GM12878 (cell line): ENCODE measurements around the gene PSMC3IP. TPM values are rescaled to one million over a fixed set of nuclear protein-coding genes. Genes with fewer than 3 reads are reported as not detected.

ENCODE experiments used
- ATAC-seq: fragments of 200-7000 bp; cut with Tn5 transposase; 3 replicates; pipeline ENCODE4 v1.9.1; 2020; ENCODE audit warnings: mild to moderate bottlenecking, moderate library complexity
- BruUV-seq: library from RNA; stranded (reverse); fragments of 400-500 nt; replicated peaks from 2 replicates; lab custom pipeline; 2021; lab: Mats Ljungman, UMichigan
- CTCF ChIA-PET: fragments of 300-600 bp; sonication (Branson Sonifier 250); formaldehyde crosslinking; extraction: SDS; loops from one replicate; lab custom pipeline; 2021; ENCODE audit warnings: inconsistent platforms; lab: Yijun Ruan, JAX
- POLR2A ChIA-PET: fragments of 350-600 bp; formaldehyde crosslinking; extraction: SDS; loops from one replicate; lab custom pipeline; 2021; ENCODE audit warnings: inconsistent platforms; lab: Charles Lee
- RAD21 ChIA-PET: fragments of 300-600 bp; sonication (Branson Sonifier 250); formaldehyde crosslinking; loops from one replicate; lab custom pipeline; 2023; ENCODE audit warnings: antibody characterized with exemption; ENCODE audit not compliant: unreplicated experiment; lab: Charles Lee
- SMC1A ChIA-PET: fragments of 300-600 bp; sonication (Branson Sonifier 250); formaldehyde crosslinking; loops from one replicate; lab custom pipeline; 2023; ENCODE audit not compliant: unreplicated experiment, uncharacterized antibody; lab: Charles Lee
- DNase-seq: peaks from one replicate; pipeline ENCODE4 v3.0.0-alpha.2; 2011; ENCODE audit warnings: low read depth, low spot score
- FAIRE-seq: peaks from 3 replicates; lab custom pipeline; 2011; peaks lifted over from hg19 to GRCh38; lab: Jason Lieb, UNC
- H2AFZ ChIP-seq: 2 replicates; pipeline ENCODE4 v1.6.0; 2011; ENCODE audit warnings: low read depth, low read length, control low read depth; ENCODE audit not compliant: control insufficient read depth
- H3K27ac ChIP-seq: 2 replicates; pipeline ENCODE4 v1.5.1; 2011; ENCODE audit warnings: control low read depth; ENCODE audit not compliant: control insufficient read depth, insufficient read depth
- H3K27me3 ChIP-seq, 2 experiments: replicated peaks in 1 of 2; 2 replicates each; pipeline versions ENCODE4 v1.6.0 to v1.6.1; 2011; ENCODE audit warnings: low read length in 1 of 2; ENCODE audit not compliant: control insufficient read depth in 2 of 2, insufficient read depth in 2 of 2
- H3K36me3 ChIP-seq, 2 experiments: 2 replicates each; pipeline ENCODE4 v1.5.1; 2011; ENCODE audit warnings: low read length in 1 of 2; ENCODE audit not compliant: control insufficient read depth in 2 of 2, insufficient read depth in 2 of 2
- H3K4me1 ChIP-seq: 2 replicates; pipeline ENCODE4 v1.6.1; 2011; ENCODE audit warnings: mild to moderate bottlenecking, low read length, moderate library complexity, mixed read lengths; ENCODE audit not compliant: control insufficient read depth, insufficient read depth
- H3K4me2 ChIP-seq: 2 replicates; pipeline ENCODE4 v1.6.0; 2011; ENCODE audit warnings: control low read depth; ENCODE audit not compliant: control insufficient read depth, insufficient read depth
- H3K4me3 ChIP-seq: fragments of 200-600 bp; sonication (generic); 2 replicates; pipeline ENCODE4 v1.5.1; 2016
- H3K79me2 ChIP-seq: 2 replicates; pipeline ENCODE4 v1.6.0; 2011; ENCODE audit warnings: low read length; ENCODE audit not compliant: control insufficient read depth, insufficient read depth
- H3K9ac ChIP-seq: 2 replicates; pipeline ENCODE4 v1.8.0; 2011; ENCODE audit warnings: low read length, control low read depth, mixed read lengths; ENCODE audit not compliant: control insufficient read depth, insufficient read depth
- H3K9me3 ChIP-seq: replicated peaks from 3 replicates; pipeline ENCODE4 v1.5.1; 2011; ENCODE audit warnings: mild to moderate bottlenecking, low read length; ENCODE audit not compliant: control insufficient read depth, insufficient read depth
- H4K20me1 ChIP-seq: 2 replicates; pipeline ENCODE4 v1.6.0; 2011; ENCODE audit not compliant: control insufficient read depth, insufficient read depth
- CEBPB ChIP-seq, 2 experiments: fragments of 150-350 bp in 1 of 2; IDR thresholded peaks; 2 replicates each; pipeline ENCODE4 v1.6.1; 2012 to 2014; ENCODE audit warnings: low read depth in 2 of 2, low read length in 2 of 2, borderline replicate concordance in 1 of 2, inconsistent platforms in 1 of 2
- RAD21 ChIP-seq: IDR thresholded peaks from 2 replicates; pipeline ENCODE4 v1.6.1; 2011; ENCODE audit warnings: mild to moderate bottlenecking, low read depth, low read length, moderate library complexity; ENCODE audit not compliant: insufficient read depth
- SMAD1 ChIP-seq: fragments of 450-650 bp; IDR thresholded peaks from 2 replicates; pipeline ENCODE4 v1.6.1; 2018; ENCODE audit warnings: mild to moderate bottlenecking, low read depth; ENCODE audit not compliant: partially characterized antibody
- TCF7 ChIP-seq: IDR thresholded peaks from 2 replicates; pipeline ENCODE4 v1.6.1; 2014; ENCODE audit warnings: antibody characterized with exemption, borderline replicate concordance
- ZBED1 ChIP-seq: IDR thresholded peaks from 2 replicates; pipeline ENCODE4 v1.6.1; 2016; ENCODE audit warnings: borderline replicate concordance
- WGBS: methylation state at CpG from one replicate; pipeline ENCODE4 v1.1.6; 2016; ENCODE audit warnings: low lambda C conversion rate; ENCODE audit not compliant: insufficient replicate concordance, insufficient coverage; ENCODE audit errors: missing lambda C conversion rate; 5-methylcytosine and 5-hydroxymethylcytosine counted together
- in situ Hi-C: fragments of 300-500 bp; cut with MboI; formaldehyde crosslinking; loops from 9 replicates; pipeline ENCODE4 v1.14.3; 2018; ENCODE audit warnings: mixed read lengths
- intact Hi-C: fragments of 100-400 bp; cut with micrococcal nuclease; formaldehyde crosslinking; loops from one replicate; pipeline ENCODE4 v1.14.2; 2022; ENCODE audit not compliant: unreplicated experiment
- polyA plus RNA-seq, 11 experiments: library from polyadenylated mRNA; depleted of rRNA in 4 of 11; unstranded in 6 of 11; stranded (reverse) in 5 of 11; fragments of >200 nt; fragmentation: Nextera tagmentation in 4 of 11; fragmentation: Illumina TruSeq in 1 of 11; extraction: Ambion mirVana in 4 of 11; extraction: Trizol in 1 of 11; gene quantifications; 1 replicate in 1 of 11; 2 replicates in 10 of 11; pipeline versions ENCODE4 v1.2.1 to v1.2.3, GENCODE V29; 2011 to 2016; ENCODE audit warnings: inconsistent platforms in 2 of 11, missing spikeins in 2 of 11, low read depth in 1 of 11
- total RNA-seq, 4 experiments: library from RNA; depleted of rRNA in 3 of 4; stranded (reverse); fragments of >200 nt in 3 of 4; fragmentation: Illumina TruSeq in 1 of 4; extraction: Trizol in 1 of 4; gene quantifications; 2 replicates each; pipeline versions ENCODE4 v1.2.1 to v1.2.3, GENCODE V29; 2013 to 2021
- TF ChIP-seq, protein P1 (sequence below): fragments of 450-650 bp; IDR thresholded peaks from 2 replicates; pipeline ENCODE4 v1.6.1; 2017; ENCODE audit warnings: mild to moderate bottlenecking, moderate library complexity
- TF ChIP-seq, protein P2 (sequence below): fragments of 450-650 bp; conservative IDR thresholded peaks from 2 replicates; pipeline ENCODE4 v1.6.1; 2017; ENCODE audit warnings: mild to moderate bottlenecking, moderate library complexity
- TF ChIP-seq, protein P3 (sequence below): IDR thresholded peaks from 2 replicates; pipeline ENCODE4 v1.6.1; 2012; ENCODE audit warnings: low read depth, low read length, improper control_type of control experiment

PSMC3IP gene
- total and polyA plus RNA-seq, 10 of the 15 experiments (the other 5 are each of a cell fraction or from before 2014, with no cell fraction given) = 6.8 to 34.5 (median 17.7) TPM

DNA sequence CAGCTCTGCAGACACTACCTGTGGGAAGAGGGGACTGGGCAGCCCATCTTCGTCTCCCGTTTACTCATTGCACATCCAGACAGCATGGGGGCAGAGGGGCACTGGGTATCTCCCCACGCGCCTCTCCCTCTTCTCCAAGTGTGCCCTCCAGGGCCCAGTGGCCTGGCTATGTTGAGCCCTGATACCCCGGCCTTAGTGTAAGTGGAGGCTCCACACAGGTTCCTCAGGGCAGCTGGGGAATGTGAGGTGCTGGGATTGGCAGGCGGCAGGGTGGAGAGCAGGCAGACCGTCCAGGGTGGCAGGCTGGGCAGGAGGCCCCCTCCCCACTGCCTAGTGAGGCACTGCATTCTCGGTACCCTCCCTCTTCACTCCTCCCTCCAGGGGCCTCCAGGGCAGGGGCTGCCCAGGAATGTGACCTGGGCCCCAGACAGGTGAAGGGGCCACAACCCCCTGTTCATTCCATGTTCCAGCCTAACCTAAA is 54.7 kb downstream of the PSMC3IP start:
- RAD21 ChIA-PET = no interaction called here
- no TSS peak for BruUV-seq
- FAIRE-seq = no peak

More for the DNA sequence above, 54.7 kb downstream of the PSMC3IP start:
- H3K9ac ChIP-seq = no peak overlapping the region
- H3K79me2 ChIP-seq = no peaks in the 10 kb centered on the region
- POLR2A ChIA-PET = no interaction called here
- H2AFZ ChIP-seq = no peak overlapping the region
- peaks cover 5% of the 10 kb centered on the region; the same call in 1 of the 2 replicates for H3K4me1 ChIP-seq
- H3K9me3 ChIP-seq = no peaks in the 10 kb centered on the region
- no peak overlapping the region for H3K4me3 ChIP-seq
- no peak overlapping the region for H3K27ac ChIP-seq
- H3K36me3 ChIP-seq = peaks cover 4 to 5% of the 10 kb centered on the region in 2 experiments; a peak in 3 of 4 replicates
- ATAC-seq = no peak
- no peaks in the 10 kb centered on the region for H3K27me3 ChIP-seq
- intact Hi-C loops (no loop called here), in situ Hi-C loops (loop anchor here (5.0 kb wide), 1 partner anchor 91 kb away; no protein-coding TSS in a partner anchor)
- DNase-seq = no peak
- TF ChIP-seq, protein P1, sequence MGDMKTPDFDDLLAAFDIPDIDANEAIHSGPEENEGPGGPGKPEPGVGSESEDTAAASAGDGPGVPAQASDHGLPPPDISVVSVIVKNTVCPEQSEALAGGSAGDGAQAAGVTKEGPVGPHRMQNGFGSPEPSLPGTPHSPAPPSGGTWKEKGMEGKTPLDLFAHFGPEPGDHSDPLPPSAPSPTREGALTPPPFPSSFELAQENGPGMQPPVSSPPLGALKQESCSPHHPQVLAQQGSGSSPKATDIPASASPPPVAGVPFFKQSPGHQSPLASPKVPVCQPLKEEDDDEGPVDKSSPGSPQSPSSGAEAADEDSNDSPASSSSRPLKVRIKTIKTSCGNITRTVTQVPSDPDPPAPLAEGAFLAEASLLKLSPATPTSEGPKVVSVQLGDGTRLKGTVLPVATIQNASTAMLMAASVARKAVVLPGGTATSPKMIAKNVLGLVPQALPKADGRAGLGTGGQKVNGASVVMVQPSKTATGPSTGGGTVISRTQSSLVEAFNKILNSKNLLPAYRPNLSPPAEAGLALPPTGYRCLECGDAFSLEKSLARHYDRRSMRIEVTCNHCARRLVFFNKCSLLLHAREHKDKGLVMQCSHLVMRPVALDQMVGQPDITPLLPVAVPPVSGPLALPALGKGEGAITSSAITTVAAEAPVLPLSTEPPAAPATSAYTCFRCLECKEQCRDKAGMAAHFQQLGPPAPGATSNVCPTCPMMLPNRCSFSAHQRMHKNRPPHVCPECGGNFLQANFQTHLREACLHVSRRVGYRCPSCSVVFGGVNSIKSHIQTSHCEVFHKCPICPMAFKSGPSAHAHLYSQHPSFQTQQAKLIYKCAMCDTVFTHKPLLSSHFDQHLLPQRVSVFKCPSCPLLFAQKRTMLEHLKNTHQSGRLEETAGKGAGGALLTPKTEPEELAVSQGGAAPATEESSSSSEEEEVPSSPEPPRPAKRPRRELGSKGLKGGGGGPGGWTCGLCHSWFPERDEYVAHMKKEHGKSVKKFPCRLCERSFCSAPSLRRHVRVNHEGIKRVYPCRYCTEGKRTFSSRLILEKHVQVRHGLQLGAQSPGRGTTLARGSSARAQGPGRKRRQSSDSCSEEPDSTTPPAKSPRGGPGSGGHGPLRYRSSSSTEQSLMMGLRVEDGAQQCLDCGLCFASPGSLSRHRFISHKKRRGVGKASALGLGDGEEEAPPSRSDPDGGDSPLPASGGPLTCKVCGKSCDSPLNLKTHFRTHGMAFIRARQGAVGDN = no peak
- TF ChIP-seq, protein P2, sequence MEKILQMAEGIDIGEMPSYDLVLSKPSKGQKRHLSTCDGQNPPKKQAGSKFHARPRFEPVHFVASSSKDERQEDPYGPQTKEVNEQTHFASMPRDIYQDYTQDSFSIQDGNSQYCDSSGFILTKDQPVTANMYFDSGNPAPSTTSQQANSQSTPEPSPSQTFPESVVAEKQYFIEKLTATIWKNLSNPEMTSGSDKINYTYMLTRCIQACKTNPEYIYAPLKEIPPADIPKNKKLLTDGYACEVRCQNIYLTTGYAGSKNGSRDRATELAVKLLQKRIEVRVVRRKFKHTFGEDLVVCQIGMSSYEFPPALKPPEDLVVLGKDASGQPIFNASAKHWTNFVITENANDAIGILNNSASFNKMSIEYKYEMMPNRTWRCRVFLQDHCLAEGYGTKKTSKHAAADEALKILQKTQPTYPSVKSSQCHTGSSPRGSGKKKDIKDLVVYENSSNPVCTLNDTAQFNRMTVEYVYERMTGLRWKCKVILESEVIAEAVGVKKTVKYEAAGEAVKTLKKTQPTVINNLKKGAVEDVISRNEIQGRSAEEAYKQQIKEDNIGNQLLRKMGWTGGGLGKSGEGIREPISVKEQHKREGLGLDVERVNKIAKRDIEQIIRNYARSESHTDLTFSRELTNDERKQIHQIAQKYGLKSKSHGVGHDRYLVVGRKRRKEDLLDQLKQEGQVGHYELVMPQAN = no peak
- no peak for TF ChIP-seq TCF7
- no peak for TF ChIP-seq SMAD1
- TF ChIP-seq, protein P3, sequence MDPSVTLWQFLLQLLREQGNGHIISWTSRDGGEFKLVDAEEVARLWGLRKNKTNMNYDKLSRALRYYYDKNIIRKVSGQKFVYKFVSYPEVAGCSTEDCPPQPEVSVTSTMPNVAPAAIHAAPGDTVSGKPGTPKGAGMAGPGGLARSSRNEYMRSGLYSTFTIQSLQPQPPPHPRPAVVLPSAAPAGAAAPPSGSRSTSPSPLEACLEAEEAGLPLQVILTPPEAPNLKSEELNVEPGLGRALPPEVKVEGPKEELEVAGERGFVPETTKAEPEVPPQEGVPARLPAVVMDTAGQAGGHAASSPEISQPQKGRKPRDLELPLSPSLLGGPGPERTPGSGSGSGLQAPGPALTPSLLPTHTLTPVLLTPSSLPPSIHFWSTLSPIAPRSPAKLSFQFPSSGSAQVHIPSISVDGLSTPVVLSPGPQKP = no peak
- no peak for TF ChIP-seq CEBPB (IDR thresholded peaks at IDR 0.05; ENCODE audit: borderline replicate concordance in 1 of 2, low read depth in 2 of 2, low read length in 2 of 2)
- TF ChIP-seq RAD21 = no peak
- no peak for TF ChIP-seq ZBED1
- TF ChIP-seq, all 136 proteins: peak for 0
- H3K4me2 ChIP-seq = no peak overlapping the region
- no peaks in the 10 kb centered on the region; the same call in 1 of the 2 replicates for H4K20me1 ChIP-seq
- ChIA-PET CTCF (interaction anchor here (1.4 kb wide), 1 partner anchor 119 kb away, joined by 4 read pairs; no protein-coding TSS in a partner anchor), SMC1A (interaction anchor here (0.6 kb wide), 2 partner anchors 235 to 1141 kb away, joined by 3 read pairs; no protein-coding TSS in a partner anchor)
- WGBS = 95% methylated on average over 8 of the region's 8 CpGs
